Activated T-helper 1 cell treated with Interleukin-2 at 50 U/mL for 16 hours (primary cell): ENCODE results near the gene C1orf226.

Experiments used
- DNase-seq: peaks from one replicate; pipeline ENCODE4 v3.0.0-alpha.2; 2020; ENCODE audit warnings: low read depth

Gene C1orf226

GRCh38 chr1:162366149-162366548 is 15.4 kb upstream of the C1orf226 start:
- DNase-seq, result no peak

GRCh38 chr1:162366671-162367070 is 14.9 kb upstream of the C1orf226 start:
- DNase-seq, result no peak

GRCh38 chr1:162367073-162367472 is 14.5 kb upstream of the C1orf226 start:
- no peak for DNase-seq

GRCh38 chr1:162367772-162368171 is 13.8 kb upstream of the C1orf226 start:
- DNase-seq, result no peak

GRCh38 chr1:162368451-162368850 is 13.1 kb upstream of the C1orf226 start:
- no peak for DNase-seq

- DNase-seq, result no peak
Observed at GRCh38 chr1:162369571-162369970, 12.0 kb upstream of the C1orf226 start.

GRCh38 chr1:162370161-162370560 is 11.4 kb upstream of the C1orf226 start:
- DNase-seq, result no peak

- DNase-seq, result no peak
Observed at GRCh38 chr1:162370721-162371120, 10.8 kb upstream of the C1orf226 start.

GRCh38 chr1:162371611-162372010 is 9.9 kb upstream of the C1orf226 start:
- no peak for DNase-seq

GRCh38 chr1:162372159-162373071 is 9.1 kb upstream of the C1orf226 start:
- DNase-seq, result no peak

GRCh38 chr1:162373072-162373427 is 8.5 kb upstream of the C1orf226 start:
- no peak for DNase-seq

- DNase-seq, result no peak
Observed at GRCh38 chr1:162373541-162374260, 7.8 kb upstream of the C1orf226 start.

GRCh38 chr1:162374406-162374805 is 7.1 kb upstream of the C1orf226 start:
- DNase-seq, result no peak

- no peak for DNase-seq
Observed at GRCh38 chr1:162375463-162375862, 6.1 kb upstream of the C1orf226 start.

- DNase-seq, result no peak
Observed at GRCh38 chr1:162376691-162377090, 4.8 kb upstream of the C1orf226 start, which contains the start of gene SPATA46. Gene SPATA46, minus strand, starts transcription at chr1:162376854. Its CDS starts 64 bp downstream, at chr1:162376790.

- DNase-seq, result no peak
Observed at GRCh38 chr1:162380061-162380846, 1.3 kb upstream of the C1orf226 start.

GRCh38 chr1:162381941-162382750 is 618 bp downstream of the C1orf226 start:
- no peak for DNase-seq

GRCh38 chr1:162383091-162383490 is 1.6 kb downstream of the C1orf226 start:
- no peak for DNase-seq

- DNase-seq, result no peak
Observed at GRCh38 chr1:162383516-162383915, 2.0 kb downstream of the C1orf226 start.

- DNase-seq, result no peak
Observed at GRCh38 chr1:162384116-162384515, 2.6 kb downstream of the C1orf226 start.

- DNase-seq, result no peak
Observed at GRCh38 chr1:162384601-162385279, 3.2 kb downstream of the C1orf226 start.
